Liver (tissue), 9 donors: ENCODE results near the gene RASSF3. TPM values are rescaled to one million over a fixed set of nuclear protein-coding genes. Genes with fewer than 3 reads are reported as not detected.

ENCODE experiments used
- DNase-seq: peaks from one replicate; pipeline ENCODE4 v3.0.0-alpha.2; 2017; ENCODE audit warnings: low spot score
- H3K27ac ChIP-seq, 2 donors: one replicate each; pipeline ENCODE4 v1.7.0; 2013; ENCODE audit warnings: inconsistent platforms in 2 of 2, low read length in 2 of 2, control low read depth in 1 of 2, low read depth in 1 of 2, mild to moderate bottlenecking in 1 of 2
- H3K27me3 ChIP-seq, 4 donors: one replicate each; pipeline versions ENCODE4 v1.6.1 to v1.7.0; 2013; ENCODE audit warnings: low read length in 3 of 4, inconsistent platforms in 1 of 4, mild to moderate bottlenecking in 1 of 4, moderate library complexity in 1 of 4; ENCODE audit not compliant: control insufficient read depth in 4 of 4, insufficient read depth in 4 of 4
- H3K36me3 ChIP-seq, 4 donors: one replicate each; pipeline versions ENCODE4 v1.6.1 to v1.7.0; 2013; ENCODE audit warnings: low read length in 3 of 4, mild to moderate bottlenecking in 3 of 4, low read depth in 1 of 4, moderate library complexity in 1 of 4; ENCODE audit not compliant: control insufficient read depth in 4 of 4, insufficient read depth in 3 of 4
- H3K4me1 ChIP-seq, 4 donors: one replicate each; pipeline versions ENCODE4 v1.6.1 to v1.7.0; 2013; ENCODE audit warnings: low read length in 3 of 4, mild to moderate bottlenecking in 3 of 4, moderate library complexity in 1 of 4; ENCODE audit not compliant: control insufficient read depth in 4 of 4, insufficient read depth in 4 of 4
- H3K4me3 ChIP-seq, 3 donors: one replicate each; pipeline versions ENCODE4 v1.6.1 to v1.7.0; 2013; ENCODE audit warnings: low read length in 3 of 3, control low read depth in 1 of 3, low read depth in 1 of 3, mild to moderate bottlenecking in 1 of 3
- H3K9ac ChIP-seq, 2 donors: one replicate each; pipeline ENCODE4 v1.7.0; 2013; ENCODE audit warnings: low read length in 2 of 2, mild to moderate bottlenecking in 2 of 2, moderate library complexity in 2 of 2, control low read depth in 1 of 2, low read depth in 1 of 2
- H3K9me3 ChIP-seq, 4 donors: one replicate each; pipeline versions ENCODE4 v1.6.1 to v1.7.0; 2013; ENCODE audit warnings: low read length in 3 of 4; ENCODE audit not compliant: control insufficient read depth in 4 of 4
- ATF3 ChIP-seq: IDR thresholded peaks from 2 replicates; pipeline ENCODE4 v1.6.1; 2016; ENCODE audit warnings: antibody characterized with exemption
- EGR1 ChIP-seq, 2 donors: IDR thresholded peaks; 2 replicates each; pipeline ENCODE4 v1.6.1; 2016 to 2018; ENCODE audit warnings: antibody characterized with exemption in 2 of 2, low read depth in 2 of 2
- FOXA1 ChIP-seq: IDR thresholded peaks from 2 replicates; pipeline ENCODE4 v1.6.1; 2016; ENCODE audit warnings: antibody characterized with exemption
- FOXA2 ChIP-seq: IDR thresholded peaks from 2 replicates; pipeline ENCODE4 v1.6.1; 2016; ENCODE audit warnings: antibody characterized with exemption
- GABPA ChIP-seq, 2 donors: IDR thresholded peaks in 1 of 2; conservative IDR thresholded peaks in 1 of 2; 2 replicates each; pipeline ENCODE4 v1.6.1; 2016; ENCODE audit warnings: antibody characterized with exemption in 2 of 2, mild to moderate bottlenecking in 1 of 2, moderate library complexity in 1 of 2
- HNF4G ChIP-seq: IDR thresholded peaks from 2 replicates; pipeline ENCODE4 v1.6.1; 2016; ENCODE audit warnings: antibody characterized with exemption
- JUND ChIP-seq, 2 donors: IDR thresholded peaks; 2 replicates each; pipeline ENCODE4 v1.6.1; 2016; ENCODE audit warnings: antibody characterized with exemption in 2 of 2
- NR2F2 ChIP-seq: IDR thresholded peaks from 2 replicates; pipeline ENCODE4 v1.6.1; 2016; ENCODE audit warnings: antibody characterized with exemption
- RAD21 ChIP-seq, 2 donors: IDR thresholded peaks; 2 replicates each; pipeline ENCODE4 v1.6.1; 2016; ENCODE audit warnings: antibody characterized with exemption in 2 of 2, mild to moderate bottlenecking in 2 of 2
- REST ChIP-seq: IDR thresholded peaks from 2 replicates; pipeline ENCODE4 v1.6.1; 2016; ENCODE audit warnings: antibody characterized with exemption, mild to moderate bottlenecking
- RXRA ChIP-seq, 2 donors: IDR thresholded peaks; 2 replicates each; pipeline ENCODE4 v1.6.1; 2017 to 2018; ENCODE audit warnings: antibody characterized with exemption in 2 of 2, mild to moderate bottlenecking in 1 of 2
- SP1 ChIP-seq: IDR thresholded peaks from 2 replicates; pipeline ENCODE4 v1.6.1; 2018; ENCODE audit warnings: antibody characterized with exemption, mild to moderate bottlenecking
- TAF1 ChIP-seq: conservative IDR thresholded peaks from 2 replicates; pipeline ENCODE4 v1.6.1; 2016; ENCODE audit warnings: antibody characterized with exemption, mild to moderate bottlenecking
- WGBS: extraction: QIAGEN DNeasy Blood & Tissue Kit; methylation state at CpG from one replicate; pipeline ENCODE4 v1.1.7; 2013; 5-methylcytosine and 5-hydroxymethylcytosine counted together
- polyA plus RNA-seq, 2 donors: library from polyadenylated mRNA; stranded (reverse) in 1 of 2; unstranded in 1 of 2; fragments of 200-250 nt in 1 of 2; fragments of >200 nt in 1 of 2; fragmentation: Nextera tagmentation in 1 of 2; extraction: Ambion mirVana in 1 of 2; gene quantifications; one replicate each; pipeline versions ENCODE4 v1.2.1 to v1.2.3, GENCODE V29; 2013 to 2015
- total RNA-seq, 2 donors: library from RNA; depleted of rRNA; stranded (reverse); fragments of >200 nt; gene quantifications; one replicate each; pipeline ENCODE4 v1.2.3, GENCODE V29; 2014
- TF ChIP-seq, protein P1 (sequence below): IDR thresholded peaks from 2 replicates; pipeline ENCODE4 v1.6.1; 2016; ENCODE audit warnings: antibody characterized with exemption
- TF ChIP-seq, protein P2 (sequence below): fragments of 150-350 bp; IDR thresholded peaks from 2 replicates; pipeline ENCODE4 v1.5.1; 2017; ENCODE audit warnings: improper control_type of control experiment, low read depth, low read length; ENCODE audit not compliant: missing input control
- donor health status: healthy.
- donor health status: healthy.
- donor health status: healthy.
- donor health status: healthy.
- donor health status: healthy.

RASSF3 gene
- total and polyA plus RNA-seq, 4 donors: 2.2 to 9.1 (median 5.6) TPM

DNA sequence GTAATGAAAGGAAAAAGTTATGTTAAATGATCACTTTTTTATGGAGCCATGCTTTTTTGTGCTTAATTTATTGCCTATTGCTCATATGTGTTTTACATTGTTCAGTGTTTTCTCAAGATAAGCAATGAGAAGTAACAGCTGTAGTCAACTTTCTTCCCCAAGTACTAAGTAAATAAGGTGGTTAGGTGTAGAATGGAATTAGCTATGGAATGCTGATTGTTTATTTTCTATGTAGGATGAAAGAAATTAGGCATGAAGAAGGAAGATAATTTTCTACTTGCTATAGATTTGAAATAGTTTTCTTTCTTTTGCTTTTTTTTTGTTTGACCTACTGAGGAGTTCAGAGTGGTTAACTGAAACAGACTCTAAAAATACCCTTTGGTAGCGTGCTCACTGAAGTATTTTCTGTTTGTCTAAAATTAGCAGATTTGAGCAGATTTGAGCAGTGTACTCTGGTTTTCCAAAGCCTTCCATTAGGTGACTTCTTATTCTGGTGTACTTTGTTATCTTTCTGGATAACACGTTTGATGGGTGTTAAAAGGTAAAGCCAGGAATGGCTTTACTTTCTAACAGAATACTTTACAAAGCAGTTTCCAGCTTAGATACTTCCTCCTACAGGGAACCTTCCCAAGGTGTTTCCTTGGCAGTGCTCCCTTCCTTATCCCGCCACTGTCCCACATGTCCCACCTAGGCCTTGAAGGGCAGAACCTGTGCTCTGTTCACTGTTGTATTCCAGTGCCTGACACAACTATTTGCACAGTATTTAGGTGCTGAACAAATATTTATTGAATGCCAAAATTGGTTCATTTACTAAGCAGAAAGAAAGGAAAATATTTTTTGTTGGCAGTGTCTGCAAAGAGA lies 56.0 kb downstream of the RASSF3 start:
- WGBS: 76% methylated on average over 3 of the region's 3 CpGs
- H3K36me3 ChIP-seq: no peaks in the 10 kb centered on the region
- H3K9me3 ChIP-seq: no peaks in the 10 kb centered on the region
- H3K9ac ChIP-seq: no peak overlapping the region
- peaks cover 0 to 34% (median 20%) of the 10 kb centered on the region in 4 donors for H3K4me1 ChIP-seq
- TF ChIP-seq FOXA1: no peak
- TF ChIP-seq HNF4G: no peak
- no peak for TF ChIP-seq EGR1 (IDR thresholded peaks at IDR 0.05; ENCODE audit: low read depth in 2 of 2)
- TF ChIP-seq, protein P1, sequence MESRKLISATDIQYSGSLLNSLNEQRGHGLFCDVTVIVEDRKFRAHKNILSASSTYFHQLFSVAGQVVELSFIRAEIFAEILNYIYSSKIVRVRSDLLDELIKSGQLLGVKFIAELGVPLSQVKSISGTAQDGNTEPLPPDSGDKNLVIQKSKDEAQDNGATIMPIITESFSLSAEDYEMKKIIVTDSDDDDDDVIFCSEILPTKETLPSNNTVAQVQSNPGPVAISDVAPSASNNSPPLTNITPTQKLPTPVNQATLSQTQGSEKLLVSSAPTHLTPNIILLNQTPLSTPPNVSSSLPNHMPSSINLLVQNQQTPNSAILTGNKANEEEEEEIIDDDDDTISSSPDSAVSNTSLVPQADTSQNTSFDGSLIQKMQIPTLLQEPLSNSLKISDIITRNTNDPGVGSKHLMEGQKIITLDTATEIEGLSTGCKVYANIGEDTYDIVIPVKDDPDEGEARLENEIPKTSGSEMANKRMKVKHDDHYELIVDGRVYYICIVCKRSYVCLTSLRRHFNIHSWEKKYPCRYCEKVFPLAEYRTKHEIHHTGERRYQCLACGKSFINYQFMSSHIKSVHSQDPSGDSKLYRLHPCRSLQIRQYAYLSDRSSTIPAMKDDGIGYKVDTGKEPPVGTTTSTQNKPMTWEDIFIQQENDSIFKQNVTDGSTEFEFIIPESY: no peak
- TF ChIP-seq, protein P2, sequence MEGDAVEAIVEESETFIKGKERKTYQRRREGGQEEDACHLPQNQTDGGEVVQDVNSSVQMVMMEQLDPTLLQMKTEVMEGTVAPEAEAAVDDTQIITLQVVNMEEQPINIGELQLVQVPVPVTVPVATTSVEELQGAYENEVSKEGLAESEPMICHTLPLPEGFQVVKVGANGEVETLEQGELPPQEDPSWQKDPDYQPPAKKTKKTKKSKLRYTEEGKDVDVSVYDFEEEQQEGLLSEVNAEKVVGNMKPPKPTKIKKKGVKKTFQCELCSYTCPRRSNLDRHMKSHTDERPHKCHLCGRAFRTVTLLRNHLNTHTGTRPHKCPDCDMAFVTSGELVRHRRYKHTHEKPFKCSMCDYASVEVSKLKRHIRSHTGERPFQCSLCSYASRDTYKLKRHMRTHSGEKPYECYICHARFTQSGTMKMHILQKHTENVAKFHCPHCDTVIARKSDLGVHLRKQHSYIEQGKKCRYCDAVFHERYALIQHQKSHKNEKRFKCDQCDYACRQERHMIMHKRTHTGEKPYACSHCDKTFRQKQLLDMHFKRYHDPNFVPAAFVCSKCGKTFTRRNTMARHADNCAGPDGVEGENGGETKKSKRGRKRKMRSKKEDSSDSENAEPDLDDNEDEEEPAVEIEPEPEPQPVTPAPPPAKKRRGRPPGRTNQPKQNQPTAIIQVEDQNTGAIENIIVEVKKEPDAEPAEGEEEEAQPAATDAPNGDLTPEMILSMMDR: no peak
- no peak for TF ChIP-seq TAF1
- TF ChIP-seq RAD21 (IDR thresholded peaks at IDR 0.05): no peak
- no peak for DNase-seq
- H3K4me3 ChIP-seq: no peak overlapping the region
- H3K27me3 ChIP-seq: no peaks in the 10 kb centered on the region
- H3K27ac ChIP-seq: no peak overlapping the region

DNA sequence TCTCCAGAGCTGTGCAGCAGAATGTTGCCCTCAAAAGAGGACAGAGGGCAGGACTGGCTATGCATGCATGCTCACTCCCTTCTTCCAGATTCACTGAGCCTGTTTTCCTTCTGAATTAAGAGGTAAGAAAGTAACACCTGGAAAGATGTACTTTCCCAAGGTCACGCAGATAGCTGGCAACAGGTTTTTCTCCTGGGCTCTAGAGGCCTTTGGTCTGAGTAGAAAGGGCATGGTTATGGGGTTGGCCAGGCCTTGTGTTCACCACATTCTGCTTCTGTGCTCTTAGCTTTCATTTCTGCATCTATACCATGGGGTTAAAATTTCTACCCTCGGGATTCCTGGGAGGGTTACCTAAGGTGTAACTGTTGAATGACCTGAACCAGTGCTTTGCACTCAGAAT lies 57.5 kb downstream of the RASSF3 start:
- Histone ChIP-seq H3K4me1 (peaks cover 0 to 35% (median 20%) of the 10 kb centered on the region in 4 donors), H3K27ac (no peak overlapping the region), H3K4me3 (no peak overlapping the region), H3K36me3 (no peaks in the 10 kb centered on the region), H3K9me3 (no peaks in the 10 kb centered on the region), H3K9ac (no peak overlapping the region), H3K27me3 (no peaks in the 10 kb centered on the region)
- TF ChIP-seq FOXA2 (no peak), EGR1 (IDR thresholded peaks at IDR 0.05; ENCODE audit: low read depth in 2 of 2) (no peak), HNF4G (no peak), REST (no peak), ATF3 (no peak), SP1 (no peak), FOXA1 (no peak), GABPA (IDR thresholded peaks at IDR 0.05 in 1 of 2, conservative IDR thresholded peaks at IDR 0.05 in 1 of 2) (no peak), RXRA (IDR thresholded peaks at IDR 0.05) (no peak), JUND (IDR thresholded peaks at IDR 0.05) (no peak), TAF1 (no peak), NR2F2 (no peak)
- TF ChIP-seq, protein P2: no peak
- TF ChIP-seq, protein P1: no peak
- WGBS: 66% methylated on average over 2 of the region's 2 CpGs
- no peak for DNase-seq
